ENCODE results near the gene PLCB4.

DNA sequence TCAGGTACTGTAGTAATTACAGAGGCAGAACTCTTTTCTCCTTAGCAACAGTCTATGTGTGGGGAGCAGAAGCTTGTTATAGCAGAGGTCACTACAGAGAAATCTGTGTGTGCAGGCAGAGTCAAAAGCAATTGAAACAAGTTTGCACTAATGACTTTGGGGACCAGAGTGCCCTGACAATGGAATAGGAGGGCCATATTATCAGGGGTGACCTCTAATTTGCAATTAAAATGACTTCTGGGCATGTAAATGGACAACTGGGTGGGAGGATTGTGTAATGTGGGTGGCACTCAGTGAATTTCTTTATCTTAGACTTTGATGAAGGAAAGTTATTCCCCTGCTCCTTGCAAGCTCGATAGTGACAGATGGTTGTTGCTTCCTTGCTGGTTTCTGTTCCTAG is 127.2 kb downstream of the PLCB4 start:
- no peak for TF ChIP-seq POLR2AphosphoS5 (IDR thresholded peaks at IDR 0.05; ENCODE audit: low read depth, low read length)
- TF ChIP-seq, protein P1, sequence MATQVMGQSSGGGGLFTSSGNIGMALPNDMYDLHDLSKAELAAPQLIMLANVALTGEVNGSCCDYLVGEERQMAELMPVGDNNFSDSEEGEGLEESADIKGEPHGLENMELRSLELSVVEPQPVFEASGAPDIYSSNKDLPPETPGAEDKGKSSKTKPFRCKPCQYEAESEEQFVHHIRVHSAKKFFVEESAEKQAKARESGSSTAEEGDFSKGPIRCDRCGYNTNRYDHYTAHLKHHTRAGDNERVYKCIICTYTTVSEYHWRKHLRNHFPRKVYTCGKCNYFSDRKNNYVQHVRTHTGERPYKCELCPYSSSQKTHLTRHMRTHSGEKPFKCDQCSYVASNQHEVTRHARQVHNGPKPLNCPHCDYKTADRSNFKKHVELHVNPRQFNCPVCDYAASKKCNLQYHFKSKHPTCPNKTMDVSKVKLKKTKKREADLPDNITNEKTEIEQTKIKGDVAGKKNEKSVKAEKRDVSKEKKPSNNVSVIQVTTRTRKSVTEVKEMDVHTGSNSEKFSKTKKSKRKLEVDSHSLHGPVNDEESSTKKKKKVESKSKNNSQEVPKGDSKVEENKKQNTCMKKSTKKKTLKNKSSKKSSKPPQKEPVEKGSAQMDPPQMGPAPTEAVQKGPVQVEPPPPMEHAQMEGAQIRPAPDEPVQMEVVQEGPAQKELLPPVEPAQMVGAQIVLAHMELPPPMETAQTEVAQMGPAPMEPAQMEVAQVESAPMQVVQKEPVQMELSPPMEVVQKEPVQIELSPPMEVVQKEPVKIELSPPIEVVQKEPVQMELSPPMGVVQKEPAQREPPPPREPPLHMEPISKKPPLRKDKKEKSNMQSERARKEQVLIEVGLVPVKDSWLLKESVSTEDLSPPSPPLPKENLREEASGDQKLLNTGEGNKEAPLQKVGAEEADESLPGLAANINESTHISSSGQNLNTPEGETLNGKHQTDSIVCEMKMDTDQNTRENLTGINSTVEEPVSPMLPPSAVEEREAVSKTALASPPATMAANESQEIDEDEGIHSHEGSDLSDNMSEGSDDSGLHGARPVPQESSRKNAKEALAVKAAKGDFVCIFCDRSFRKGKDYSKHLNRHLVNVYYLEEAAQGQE (IDR thresholded peaks at IDR 0.05; ENCODE audit: insufficient read depth in 1 of 2, low read depth in 2 of 2, low read length in 2 of 2) = no peak

Measured in PFSK-1 (cell line).